A549 (cell line): Measurements from ENCODE around the gene ZNF185. TPM values are rescaled to one million over a fixed set of nuclear protein-coding genes. Genes with fewer than 3 reads are reported as not detected.

ENCODE experiments used
- ATAC-seq, 2 experiments: fragments of 200-7000 bp in 1 of 2; fragments of >200 bp in 1 of 2; cut with Nextera tagmentation in 1 of 2; cut with Tn5 transposase in 1 of 2; 3 replicates each; pipeline versions ENCODE4 v1.8.0 to v1.9.1; 2018 to 2020; ENCODE audit warnings: mild to moderate bottlenecking in 1 of 2, moderate library complexity in 1 of 2
- CTCF ChIA-PET: fragments of 300-600 bp; sonication (Branson Sonifier 250); formaldehyde crosslinking; extraction: SDS; loops from one replicate; lab custom pipeline; 2021; ENCODE audit warnings: antibody characterized with exemption, inconsistent platforms; lab: Yijun Ruan, JAX
- POLR2A ChIA-PET: fragments of 350-600 bp; formaldehyde crosslinking; extraction: SDS; loops from one replicate; lab custom pipeline; 2021; ENCODE audit warnings: antibody characterized with exemption, inconsistent platforms; lab: Yijun Ruan, JAX
- DNase-seq, 2 experiments: peaks; one replicate each; pipeline versions ENCODE4 v3.0.0 to v3.0.0-alpha.2; 2011 to 2016; ENCODE audit warnings: low read depth in 1 of 2, low spot score in 1 of 2
- FAIRE-seq: peaks from 2 replicates; lab custom pipeline; 2011; peaks lifted over from hg19 to GRCh38; lab: Jason Lieb, UNC
- H3K27ac ChIP-seq, 2 experiments: fragments of >200 bp; sonication (Bioruptor Twin); formaldehyde crosslinking; 3 replicates each; pipeline ENCODE4 v1.5.1; 2016 to 2017
- H3K4me1 ChIP-seq: fragments of >200 bp; sonication (Bioruptor Twin); formaldehyde crosslinking; 3 replicates; pipeline ENCODE4 v1.6.1; 2016
- H3K4me2 ChIP-seq: fragments of >200 bp; sonication (Bioruptor Twin); formaldehyde crosslinking; 3 replicates; pipeline ENCODE4 v1.6.1; 2016
- H3K4me3 ChIP-seq: fragments of >200 bp; sonication (Bioruptor Twin); formaldehyde crosslinking; 3 replicates; pipeline ENCODE4 v1.5.1; 2016
- H3K9me3 ChIP-seq: fragments of >200 bp; sonication (Bioruptor Twin); formaldehyde crosslinking; 3 replicates; pipeline ENCODE4 v1.6.1; 2016
- ATOH8 ChIP-seq: fragments of 250-450 bp; sonication (Bioruptor Pico); IDR thresholded peaks from 2 replicates; pipeline ENCODE4 v1.5.0; 2020; ENCODE audit warnings: low read depth, mild to moderate bottlenecking, moderate library complexity
- CBX2 ChIP-seq: fragments of 200-600 bp; sonication (generic); IDR thresholded peaks from 2 replicates; pipeline ENCODE4 v1.6.1; 2016; ENCODE audit warnings: low read depth, mild to moderate bottlenecking, borderline replicate concordance
- CHD2 ChIP-seq: fragments of 150-350 bp; IDR thresholded peaks from 2 replicates; pipeline ENCODE4 v1.6.1; 2014; ENCODE audit warnings: low read length; ENCODE audit not compliant: partially characterized antibody
- CHD4 ChIP-seq: fragments of 200-600 bp; sonication (generic); IDR thresholded peaks from 2 replicates; pipeline ENCODE4 v1.6.1; 2016; ENCODE audit warnings: antibody characterized with exemption, mild to moderate bottlenecking, borderline replicate concordance
- CTCF ChIP-seq: fragments of >200 bp; sonication (Bioruptor Twin); formaldehyde crosslinking; IDR thresholded peaks from 3 replicates; pipeline ENCODE4 v1.5.1; 2016
- EHMT2 ChIP-seq: fragments of 200-600 bp; sonication (generic); IDR thresholded peaks from 2 replicates; pipeline ENCODE4 v1.6.1; 2016; ENCODE audit warnings: antibody characterized with exemption, low read depth, mild to moderate bottlenecking, moderate library complexity
- ELK1 ChIP-seq: fragments of 150-350 bp; IDR thresholded peaks from 2 replicates; pipeline ENCODE4 v1.6.1; 2014; ENCODE audit warnings: low read depth, mild to moderate bottlenecking, low read length
- EP300 ChIP-seq, 2 experiments: fragments of >200 bp; sonication (Bioruptor Twin); formaldehyde crosslinking; IDR thresholded peaks; 2 replicates in 1 of 2; 3 replicates in 1 of 2; pipeline ENCODE4 v1.6.1; 2016 to 2017
- HES2 ChIP-seq: fragments of >200 bp; sonication (Bioruptor Twin); formaldehyde crosslinking; IDR thresholded peaks from 2 replicates; pipeline ENCODE4 v1.6.1; 2016
- HMGXB4 ChIP-seq: fragments of 250-450 bp; sonication (Bioruptor Pico); IDR thresholded peaks from 2 replicates; pipeline ENCODE4 v1.5.0; 2021; ENCODE audit warnings: mild to moderate bottlenecking, moderate library complexity, borderline replicate concordance
- KDM1A ChIP-seq: fragments of 200-600 bp; sonication (generic); IDR thresholded peaks from 2 replicates; pipeline ENCODE4 v1.6.1; 2016; ENCODE audit warnings: low read depth, mild to moderate bottlenecking
- MAX ChIP-seq: IDR thresholded peaks from 2 replicates; pipeline ENCODE4 v1.6.1; 2012
- NR3C1 ChIP-seq: fragments of >200 bp; sonication (Bioruptor Twin); formaldehyde crosslinking; IDR thresholded peaks from 3 replicates; pipeline ENCODE4 v1.6.1; 2017
- RARB ChIP-seq: fragments of 250-450 bp; sonication (Bioruptor Pico); IDR thresholded peaks from 2 replicates; pipeline ENCODE4 v1.8.0; 2021; ENCODE audit warnings: mild to moderate bottlenecking, moderate library complexity
- REST ChIP-seq: fragments of 200-600 bp; sonication (generic); IDR thresholded peaks from 2 replicates; pipeline ENCODE4 v1.6.1; 2016; ENCODE audit warnings: antibody characterized with exemption, mild to moderate bottlenecking, moderate library complexity
- ZNF302 ChIP-seq: fragments of 250-450 bp; sonication (Bioruptor Pico); IDR thresholded peaks from 2 replicates; pipeline ENCODE4 v1.9.0; 2021; ENCODE audit warnings: inconsistent platforms, mild to moderate bottlenecking, moderate library complexity
- WGBS: methylation state at CpG from one replicate; pipeline ENCODE4 v1.1.6; 2017; ENCODE audit errors: missing lambda C conversion rate; 5-methylcytosine and 5-hydroxymethylcytosine counted together
- polyA plus RNA-seq, 4 experiments: library from polyadenylated mRNA; depleted of rRNA in 3 of 4; stranded (reverse); fragments of >200 nt; fragmentation: RNase III in 1 of 4; extraction: RNeasy Plus Mini Kit Qiagen cat#74134 plus additional on column Dnase treatment in 1 of 4; gene quantifications; 2 replicates in 3 of 4; 3 replicates in 1 of 4; pipeline ENCODE4 v1.2.3, GENCODE V29; 2011 to 2017

The ZNF185 gene
- polyA plus RNA-seq, 2 of the 4 experiments (the other 2 are of a cell fraction): 5.0 to 11.2 TPM

GRCh38 chrX:152892999-152893891 lies 4.6 kb upstream of the ZNF185 start (continued):
- no peak for TF ChIP-seq REST
- TF ChIP-seq CHD4: no peak

- H3K9me3 ChIP-seq: no peaks in the 10 kb centered on the region
- H3K4me1 ChIP-seq: peaks cover 10% of the 10 kb centered on the region
- DNase-seq (no peak), ATAC-seq (no peak), FAIRE-seq (no peak)
- no peak for TF ChIP-seq REST
- TF ChIP-seq KDM1A: no peak
- WGBS: 78% methylated on average over 4 of the region's 9 CpGs
- H3K4me3 ChIP-seq: no peak overlapping the region
- POLR2A ChIA-PET: no interaction called here
- H3K4me2 ChIP-seq: no peak overlapping the region
- CTCF ChIA-PET: interaction anchor here (0.5 to 1.2 kb wide), 3 partner anchors 11 to 223 kb away, joined by 3 read pairs; no protein-coding TSS in a partner anchor
- H3K27ac ChIP-seq: no peak overlapping the region
Measured at GRCh38 chrX:152893980-152894610, 3.8 kb upstream of the ZNF185 start.

GRCh38 chrX:152895121-152895520 lies 2.7 kb upstream of the ZNF185 start:
- peaks cover 10% of the 10 kb centered on the region for H3K4me1 ChIP-seq
- WGBS: 96% methylated on average over 3 of the region's 3 CpGs
- no peak overlapping the region for H3K27ac ChIP-seq
- TF ChIP-seq NR3C1: no peak
- TF ChIP-seq ATOH8 (CRISPR knock-in tag): no peak
- TF ChIP-seq EHMT2: no peak
- no peak for TF ChIP-seq RARB (CRISPR knock-in tag)
- no peak for TF ChIP-seq ZNF302 (CRISPR knock-in tag)
- TF ChIP-seq CHD2: no peak
- no peak for TF ChIP-seq CBX2
- no peak for TF ChIP-seq HMGXB4
- no peak for TF ChIP-seq MAX
- TF ChIP-seq ELK1: no peak
- no peak for TF ChIP-seq EP300 (IDR thresholded peaks at IDR 0.05)
- TF ChIP-seq CTCF: no peak
- TF ChIP-seq HES2: no peak

More at GRCh38 chrX:152895121-152895520, 2.7 kb upstream of the ZNF185 start:
- ChIA-PET CTCF (interaction anchor here (0.8 to 1.2 kb wide), 2 partner anchors 10 to 26 kb away, joined by 3 read pairs; no protein-coding TSS in a partner anchor), POLR2A (no interaction called here)
- FAIRE-seq: no peak
- H3K9me3 ChIP-seq: no peaks in the 10 kb centered on the region
- no peak for DNase-seq
- H3K4me3 ChIP-seq: no peak overlapping the region
- ATAC-seq: no peak
- H3K4me2 ChIP-seq: no peak overlapping the region
